WTC11 (cell line): Measurements from ENCODE around the gene GATAD2A. TPM values are rescaled to one million over a fixed set of nuclear protein-coding genes. Genes with fewer than 3 reads are reported as not detected.

Experiments
- ATAC-seq: fragments of 200-7000 bp; cut with Tn5 transposase; 2 replicates; pipeline ENCODE4 v1.10.0; 2021; ENCODE audit warnings: mild to moderate bottlenecking, moderate library complexity
- CTCF ChIA-PET: fragments of 300-600 bp; sonication (Branson Sonifier 250); formaldehyde crosslinking; loops from one replicate; lab custom pipeline; 2021; ENCODE audit warnings: antibody characterized with exemption; lab: Charles Lee
- POLR2A ChIA-PET: fragments of 350-600 bp; sonication (Branson Sonifier 250); formaldehyde crosslinking; loops from one replicate; lab custom pipeline; 2021; ENCODE audit warnings: antibody characterized with exemption; lab: Charles Lee
- DNase-seq: peaks from one replicate; pipeline ENCODE4 v3.0.0; 2021; ENCODE audit warnings: low spot score
- H3K27ac Mint-ChIP-seq: 2 replicates; pipeline ENCODE4 v1.8.0; 2021; ENCODE audit warnings: mixed read lengths
- H3K27me3 Mint-ChIP-seq: 2 replicates; pipeline ENCODE4 v1.8.0; 2021; ENCODE audit warnings: low read depth, mild to moderate bottlenecking, moderate library complexity, mixed read lengths
- H3K36me3 Mint-ChIP-seq: 2 replicates; pipeline ENCODE4 v1.8.0; 2021; ENCODE audit warnings: mixed read lengths
- H3K4me1 Mint-ChIP-seq: 2 replicates; pipeline ENCODE4 v1.8.0; 2022; ENCODE audit warnings: mixed read lengths
- H3K4me3 Mint-ChIP-seq: 2 replicates; pipeline ENCODE4 v1.8.0; 2021; ENCODE audit warnings: mild to moderate bottlenecking, moderate library complexity, mixed read lengths
- H3K9me3 Mint-ChIP-seq: 2 replicates; pipeline ENCODE4 v1.8.0; 2021; ENCODE audit warnings: mixed read lengths
- ATF1 ChIP-seq: sonication (generic); formaldehyde crosslinking; IDR thresholded peaks from 2 replicates; pipeline ENCODE4 v1.8.1; 2023; ENCODE audit warnings: mild to moderate bottlenecking, moderate library complexity, missing genetic modification reagents
- CBFB ChIP-seq: sonication (generic); formaldehyde crosslinking; IDR thresholded peaks from 2 replicates; pipeline ENCODE4 v1.8.1; 2022; ENCODE audit warnings: mild to moderate bottlenecking, low read depth, missing genetic modification reagents
- FOXP1 ChIP-seq: sonication (generic); formaldehyde crosslinking; IDR thresholded peaks from 2 replicates; pipeline ENCODE4 v1.8.0; 2022; ENCODE audit warnings: missing genetic modification reagents, mild to moderate bottlenecking, moderate library complexity, borderline replicate concordance
- GTF2I ChIP-seq: fragments of 250-450 bp; sonication (Bioruptor Pico); conservative IDR thresholded peaks from 2 replicates; pipeline ENCODE4 v1.4.0; 2021; ENCODE audit warnings: mild to moderate bottlenecking
- HMGA2 ChIP-seq: fragments of 250-450 bp; sonication (Bioruptor Pico); IDR thresholded peaks from 2 replicates; pipeline ENCODE4 v1.4.0; 2021; ENCODE audit warnings: mild to moderate bottlenecking, moderate library complexity
- IRF2 ChIP-seq: sonication (generic); formaldehyde crosslinking; IDR thresholded peaks from 2 replicates; pipeline ENCODE4 v1.8.0; 2022; ENCODE audit warnings: low read depth, missing genetic modification reagents, borderline replicate concordance
- MXD4 ChIP-seq: fragments of 250-450 bp; sonication (Bioruptor Pico); IDR thresholded peaks from 2 replicates; pipeline ENCODE4 v1.8.0; 2021; ENCODE audit warnings: mild to moderate bottlenecking, moderate library complexity, borderline replicate concordance
- NFATC4 ChIP-seq: fragments of 250-450 bp; sonication (Bioruptor Pico); IDR thresholded peaks from 2 replicates; pipeline ENCODE4 v1.9.0; 2021; ENCODE audit warnings: mild to moderate bottlenecking
- PRRX2 ChIP-seq: fragments of 250-450 bp; sonication (Bioruptor Pico); IDR thresholded peaks from 2 replicates; pipeline ENCODE4 v1.8.0; 2021; ENCODE audit warnings: mild to moderate bottlenecking
- SMAD4 ChIP-seq: sonication (generic); formaldehyde crosslinking; IDR thresholded peaks from 2 replicates; pipeline ENCODE4 v1.8.0; 2022; ENCODE audit warnings: mild to moderate bottlenecking, missing genetic modification reagents
- TCF7 ChIP-seq: sonication (generic); formaldehyde crosslinking; IDR thresholded peaks from 2 replicates; pipeline ENCODE4 v1.8.0; 2022; ENCODE audit warnings: mild to moderate bottlenecking, low read depth, missing genetic modification reagents, moderate library complexity
- total RNA-seq: library from RNA; stranded (reverse); gene quantifications from 3 replicates; pipeline ENCODE4 v1.2.3, GENCODE V29; 2021
- TF ChIP-seq, protein P1 (sequence below): fragments of 200-600 bp; IDR thresholded peaks from 2 replicates; pipeline ENCODE4 v1.8.0; 2022; ENCODE audit warnings: antibody characterized with exemption
- TF ChIP-seq, protein P2 (sequence below): fragments of 250-450 bp; sonication (Bioruptor Pico); conservative IDR thresholded peaks from 2 replicates; pipeline ENCODE4 v1.9.0; 2021; ENCODE audit warnings: mild to moderate bottlenecking
- TF ChIP-seq, protein P3 (sequence below): fragments of 250-450 bp; sonication (Bioruptor Pico); IDR thresholded peaks from 2 replicates; pipeline ENCODE4 v1.9.0; 2021; ENCODE audit warnings: mild to moderate bottlenecking
- TF ChIP-seq, protein P4 (sequence below): sonication (generic); formaldehyde crosslinking; IDR thresholded peaks from 2 replicates; pipeline ENCODE4 v1.8.1; 2022; ENCODE audit warnings: mild to moderate bottlenecking, missing genetic modification reagents, moderate library complexity, borderline replicate concordance
- TF ChIP-seq, protein P5 (sequence below): sonication (generic); formaldehyde crosslinking; IDR thresholded peaks from 2 replicates; pipeline ENCODE4 v1.8.1; 2023; ENCODE audit warnings: mild to moderate bottlenecking, missing genetic modification reagents, moderate library complexity
- TF ChIP-seq, protein P6 (sequence below): sonication (generic); formaldehyde crosslinking; IDR thresholded peaks from 2 replicates; pipeline ENCODE4 v1.8.0; 2023; ENCODE audit warnings: missing genetic modification reagents
- TF ChIP-seq, protein P7 (sequence below): sonication (generic); formaldehyde crosslinking; IDR thresholded peaks from 2 replicates; pipeline ENCODE4 v1.8.1; 2023; ENCODE audit warnings: mild to moderate bottlenecking, missing genetic modification reagents, borderline replicate concordance

The GATAD2A gene
- total RNA-seq, 1 experiment from 2014 or later, result 209 TPM

DNA sequence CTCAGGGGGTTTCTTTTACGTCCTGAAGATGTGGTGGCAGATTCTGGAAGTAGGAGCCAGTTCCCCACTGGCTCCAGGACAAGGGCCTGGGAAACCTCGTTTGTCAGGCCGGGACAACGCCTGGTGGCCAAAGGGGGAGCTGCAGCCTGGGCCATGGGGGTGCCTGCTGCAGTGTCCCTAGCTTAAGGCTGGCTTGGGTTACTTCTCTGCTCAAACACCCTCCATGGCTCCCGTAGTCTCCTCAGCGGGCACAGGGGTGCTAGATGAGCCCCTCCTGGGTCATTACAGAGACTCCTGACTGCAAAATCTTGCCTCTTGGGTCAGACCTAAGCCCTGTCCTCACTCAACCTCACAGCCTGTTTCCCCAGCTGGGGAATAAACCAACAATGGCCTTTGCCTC lies 147.3 kb downstream of the GATAD2A start (continued):
- TF ChIP-seq, protein P1, sequence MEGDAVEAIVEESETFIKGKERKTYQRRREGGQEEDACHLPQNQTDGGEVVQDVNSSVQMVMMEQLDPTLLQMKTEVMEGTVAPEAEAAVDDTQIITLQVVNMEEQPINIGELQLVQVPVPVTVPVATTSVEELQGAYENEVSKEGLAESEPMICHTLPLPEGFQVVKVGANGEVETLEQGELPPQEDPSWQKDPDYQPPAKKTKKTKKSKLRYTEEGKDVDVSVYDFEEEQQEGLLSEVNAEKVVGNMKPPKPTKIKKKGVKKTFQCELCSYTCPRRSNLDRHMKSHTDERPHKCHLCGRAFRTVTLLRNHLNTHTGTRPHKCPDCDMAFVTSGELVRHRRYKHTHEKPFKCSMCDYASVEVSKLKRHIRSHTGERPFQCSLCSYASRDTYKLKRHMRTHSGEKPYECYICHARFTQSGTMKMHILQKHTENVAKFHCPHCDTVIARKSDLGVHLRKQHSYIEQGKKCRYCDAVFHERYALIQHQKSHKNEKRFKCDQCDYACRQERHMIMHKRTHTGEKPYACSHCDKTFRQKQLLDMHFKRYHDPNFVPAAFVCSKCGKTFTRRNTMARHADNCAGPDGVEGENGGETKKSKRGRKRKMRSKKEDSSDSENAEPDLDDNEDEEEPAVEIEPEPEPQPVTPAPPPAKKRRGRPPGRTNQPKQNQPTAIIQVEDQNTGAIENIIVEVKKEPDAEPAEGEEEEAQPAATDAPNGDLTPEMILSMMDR, result peak; percentile 85
- TF ChIP-seq PRRX2 (0 out of 2 replicates have a peak, but pooled peaks have one; percentile 58), TCF7 (CRISPR knock-in tag) (no peak)
- TF ChIP-seq, protein P2, sequence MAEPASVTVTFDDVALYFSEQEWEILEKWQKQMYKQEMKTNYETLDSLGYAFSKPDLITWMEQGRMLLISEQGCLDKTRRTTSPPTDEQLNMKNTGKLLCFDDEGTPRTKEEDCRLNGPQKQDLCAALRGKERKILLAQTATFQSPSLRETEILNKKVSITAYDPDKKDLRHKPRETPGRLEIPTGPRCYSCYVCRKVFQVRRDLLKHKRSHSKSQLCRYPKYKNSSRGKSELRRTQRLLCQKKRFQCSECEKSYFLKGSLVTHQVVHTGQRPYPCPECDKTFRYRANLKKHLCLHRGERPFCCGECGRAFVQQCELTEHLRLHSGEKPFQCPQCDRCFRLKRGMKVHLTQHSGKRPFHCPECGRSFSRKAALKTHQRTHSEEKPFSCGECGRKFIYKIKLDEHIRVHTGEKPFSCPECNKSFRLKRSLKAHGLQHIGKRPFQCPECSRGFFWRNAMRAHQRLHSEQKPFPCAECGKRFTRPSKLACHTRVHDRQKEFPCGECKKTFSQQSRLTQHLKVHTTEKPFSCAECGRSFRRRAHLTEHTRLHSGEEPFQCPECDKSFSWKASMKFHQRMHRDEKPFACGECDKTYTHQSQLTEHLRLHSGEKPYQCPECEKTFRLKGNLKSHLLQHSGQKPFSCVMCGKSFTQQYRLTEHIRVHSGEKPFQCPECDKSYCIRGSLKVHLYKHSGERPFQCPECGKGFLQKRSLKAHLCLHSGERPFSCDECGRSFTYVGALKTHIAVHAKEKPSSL, result no peak
- TF ChIP-seq, all 79 proteins: peak for 7

DNA sequence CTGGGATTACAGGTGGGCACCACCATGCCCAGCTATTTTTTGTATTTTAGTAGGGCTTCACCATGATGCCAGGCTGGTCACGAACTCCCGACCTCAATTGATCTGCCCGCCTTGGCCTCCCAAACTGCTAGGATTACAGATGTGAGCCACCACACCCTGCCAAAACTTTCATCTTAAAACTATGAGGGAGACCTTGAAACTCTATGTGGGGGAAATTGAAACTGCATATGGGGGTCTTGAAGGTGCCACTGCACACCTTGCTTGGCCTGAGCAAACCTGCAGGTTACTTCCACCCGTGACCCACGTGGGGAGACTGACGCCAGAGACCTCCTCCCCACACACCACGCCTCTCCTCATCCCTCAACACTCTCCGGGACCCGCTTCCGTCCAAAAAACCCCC lies 148.2 kb downstream of the GATAD2A start:
- no peak for DNase-seq
- ChIA-PET CTCF (interaction anchor here (0.7 to 9.9 kb wide), 58 partner anchors 8 to 406 kb away, joined by 3 to 408 read pairs (median 5); partner anchors contain the start of genes CILP2, GATAD2A, GMIP and LPAR2), POLR2A (interaction anchor here (1.0 to 1.1 kb wide), 3 partner anchors 21 to 395 kb away, joined by 3 to 6 read pairs (median 3); partner anchors contain the start of gene GMIP)
- no peaks in the 10 kb centered on the region for H3K27me3 Mint-ChIP-seq
- no peaks in the 10 kb centered on the region for H3K36me3 Mint-ChIP-seq
- no peaks in the 10 kb centered on the region for H3K4me1 Mint-ChIP-seq
- ATAC-seq, result no peak
- H3K27ac Mint-ChIP-seq, result no peak overlapping the region
- H3K9me3 Mint-ChIP-seq, result no peaks in the 10 kb centered on the region
- no peak overlapping the region for H3K4me3 Mint-ChIP-seq
- TF ChIP-seq, protein P1, result no peak
- TF ChIP-seq, protein P3, sequence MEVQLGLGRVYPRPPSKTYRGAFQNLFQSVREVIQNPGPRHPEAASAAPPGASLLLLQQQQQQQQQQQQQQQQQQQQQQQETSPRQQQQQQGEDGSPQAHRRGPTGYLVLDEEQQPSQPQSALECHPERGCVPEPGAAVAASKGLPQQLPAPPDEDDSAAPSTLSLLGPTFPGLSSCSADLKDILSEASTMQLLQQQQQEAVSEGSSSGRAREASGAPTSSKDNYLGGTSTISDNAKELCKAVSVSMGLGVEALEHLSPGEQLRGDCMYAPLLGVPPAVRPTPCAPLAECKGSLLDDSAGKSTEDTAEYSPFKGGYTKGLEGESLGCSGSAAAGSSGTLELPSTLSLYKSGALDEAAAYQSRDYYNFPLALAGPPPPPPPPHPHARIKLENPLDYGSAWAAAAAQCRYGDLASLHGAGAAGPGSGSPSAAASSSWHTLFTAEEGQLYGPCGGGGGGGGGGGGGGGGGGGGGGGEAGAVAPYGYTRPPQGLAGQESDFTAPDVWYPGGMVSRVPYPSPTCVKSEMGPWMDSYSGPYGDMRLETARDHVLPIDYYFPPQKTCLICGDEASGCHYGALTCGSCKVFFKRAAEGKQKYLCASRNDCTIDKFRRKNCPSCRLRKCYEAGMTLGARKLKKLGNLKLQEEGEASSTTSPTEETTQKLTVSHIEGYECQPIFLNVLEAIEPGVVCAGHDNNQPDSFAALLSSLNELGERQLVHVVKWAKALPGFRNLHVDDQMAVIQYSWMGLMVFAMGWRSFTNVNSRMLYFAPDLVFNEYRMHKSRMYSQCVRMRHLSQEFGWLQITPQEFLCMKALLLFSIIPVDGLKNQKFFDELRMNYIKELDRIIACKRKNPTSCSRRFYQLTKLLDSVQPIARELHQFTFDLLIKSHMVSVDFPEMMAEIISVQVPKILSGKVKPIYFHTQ (CRISPR knock-in tag), result no peak
- TF ChIP-seq SMAD4 (no peak), GTF2I (CRISPR knock-in tag) (no peak), FOXP1 (CRISPR knock-in tag) (no peak), IRF2 (CRISPR knock-in tag) (no peak), NFATC4 (no peak), CBFB (CRISPR knock-in tag) (no peak), HMGA2 (CRISPR knock-in tag) (no peak), ATF1 (no peak), MXD4 (CRISPR knock-in tag) (no peak)
- TF ChIP-seq, protein P4, sequence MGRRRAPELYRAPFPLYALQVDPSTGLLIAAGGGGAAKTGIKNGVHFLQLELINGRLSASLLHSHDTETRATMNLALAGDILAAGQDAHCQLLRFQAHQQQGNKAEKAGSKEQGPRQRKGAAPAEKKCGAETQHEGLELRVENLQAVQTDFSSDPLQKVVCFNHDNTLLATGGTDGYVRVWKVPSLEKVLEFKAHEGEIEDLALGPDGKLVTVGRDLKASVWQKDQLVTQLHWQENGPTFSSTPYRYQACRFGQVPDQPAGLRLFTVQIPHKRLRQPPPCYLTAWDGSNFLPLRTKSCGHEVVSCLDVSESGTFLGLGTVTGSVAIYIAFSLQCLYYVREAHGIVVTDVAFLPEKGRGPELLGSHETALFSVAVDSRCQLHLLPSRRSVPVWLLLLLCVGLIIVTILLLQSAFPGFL (CRISPR knock-in tag), result no peak
- TF ChIP-seq, protein P5, sequence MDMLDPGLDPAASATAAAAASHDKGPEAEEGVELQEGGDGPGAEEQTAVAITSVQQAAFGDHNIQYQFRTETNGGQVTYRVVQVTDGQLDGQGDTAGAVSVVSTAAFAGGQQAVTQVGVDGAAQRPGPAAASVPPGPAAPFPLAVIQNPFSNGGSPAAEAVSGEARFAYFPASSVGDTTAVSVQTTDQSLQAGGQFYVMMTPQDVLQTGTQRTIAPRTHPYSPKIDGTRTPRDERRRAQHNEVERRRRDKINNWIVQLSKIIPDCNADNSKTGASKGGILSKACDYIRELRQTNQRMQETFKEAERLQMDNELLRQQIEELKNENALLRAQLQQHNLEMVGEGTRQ (CRISPR knock-in tag), result no peak
- TF ChIP-seq, protein P6, sequence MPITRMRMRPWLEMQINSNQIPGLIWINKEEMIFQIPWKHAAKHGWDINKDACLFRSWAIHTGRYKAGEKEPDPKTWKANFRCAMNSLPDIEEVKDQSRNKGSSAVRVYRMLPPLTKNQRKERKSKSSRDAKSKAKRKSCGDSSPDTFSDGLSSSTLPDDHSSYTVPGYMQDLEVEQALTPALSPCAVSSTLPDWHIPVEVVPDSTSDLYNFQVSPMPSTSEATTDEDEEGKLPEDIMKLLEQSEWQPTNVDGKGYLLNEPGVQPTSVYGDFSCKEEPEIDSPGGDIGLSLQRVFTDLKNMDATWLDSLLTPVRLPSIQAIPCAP (CRISPR knock-in tag), result no peak
- TF ChIP-seq, protein P7, sequence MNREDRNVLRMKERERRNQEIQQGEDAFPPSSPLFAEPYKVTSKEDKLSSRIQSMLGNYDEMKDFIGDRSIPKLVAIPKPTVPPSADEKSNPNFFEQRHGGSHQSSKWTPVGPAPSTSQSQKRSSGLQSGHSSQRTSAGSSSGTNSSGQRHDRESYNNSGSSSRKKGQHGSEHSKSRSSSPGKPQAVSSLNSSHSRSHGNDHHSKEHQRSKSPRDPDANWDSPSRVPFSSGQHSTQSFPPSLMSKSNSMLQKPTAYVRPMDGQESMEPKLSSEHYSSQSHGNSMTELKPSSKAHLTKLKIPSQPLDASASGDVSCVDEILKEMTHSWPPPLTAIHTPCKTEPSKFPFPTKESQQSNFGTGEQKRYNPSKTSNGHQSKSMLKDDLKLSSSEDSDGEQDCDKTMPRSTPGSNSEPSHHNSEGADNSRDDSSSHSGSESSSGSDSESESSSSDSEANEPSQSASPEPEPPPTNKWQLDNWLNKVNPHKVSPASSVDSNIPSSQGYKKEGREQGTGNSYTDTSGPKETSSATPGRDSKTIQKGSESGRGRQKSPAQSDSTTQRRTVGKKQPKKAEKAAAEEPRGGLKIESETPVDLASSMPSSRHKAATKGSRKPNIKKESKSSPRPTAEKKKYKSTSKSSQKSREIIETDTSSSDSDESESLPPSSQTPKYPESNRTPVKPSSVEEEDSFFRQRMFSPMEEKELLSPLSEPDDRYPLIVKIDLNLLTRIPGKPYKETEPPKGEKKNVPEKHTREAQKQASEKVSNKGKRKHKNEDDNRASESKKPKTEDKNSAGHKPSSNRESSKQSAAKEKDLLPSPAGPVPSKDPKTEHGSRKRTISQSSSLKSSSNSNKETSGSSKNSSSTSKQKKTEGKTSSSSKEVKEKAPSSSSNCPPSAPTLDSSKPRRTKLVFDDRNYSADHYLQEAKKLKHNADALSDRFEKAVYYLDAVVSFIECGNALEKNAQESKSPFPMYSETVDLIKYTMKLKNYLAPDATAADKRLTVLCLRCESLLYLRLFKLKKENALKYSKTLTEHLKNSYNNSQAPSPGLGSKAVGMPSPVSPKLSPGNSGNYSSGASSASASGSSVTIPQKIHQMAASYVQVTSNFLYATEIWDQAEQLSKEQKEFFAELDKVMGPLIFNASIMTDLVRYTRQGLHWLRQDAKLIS, result no peak
